ENCODE results near the gene SLC16A10.

DNA sequence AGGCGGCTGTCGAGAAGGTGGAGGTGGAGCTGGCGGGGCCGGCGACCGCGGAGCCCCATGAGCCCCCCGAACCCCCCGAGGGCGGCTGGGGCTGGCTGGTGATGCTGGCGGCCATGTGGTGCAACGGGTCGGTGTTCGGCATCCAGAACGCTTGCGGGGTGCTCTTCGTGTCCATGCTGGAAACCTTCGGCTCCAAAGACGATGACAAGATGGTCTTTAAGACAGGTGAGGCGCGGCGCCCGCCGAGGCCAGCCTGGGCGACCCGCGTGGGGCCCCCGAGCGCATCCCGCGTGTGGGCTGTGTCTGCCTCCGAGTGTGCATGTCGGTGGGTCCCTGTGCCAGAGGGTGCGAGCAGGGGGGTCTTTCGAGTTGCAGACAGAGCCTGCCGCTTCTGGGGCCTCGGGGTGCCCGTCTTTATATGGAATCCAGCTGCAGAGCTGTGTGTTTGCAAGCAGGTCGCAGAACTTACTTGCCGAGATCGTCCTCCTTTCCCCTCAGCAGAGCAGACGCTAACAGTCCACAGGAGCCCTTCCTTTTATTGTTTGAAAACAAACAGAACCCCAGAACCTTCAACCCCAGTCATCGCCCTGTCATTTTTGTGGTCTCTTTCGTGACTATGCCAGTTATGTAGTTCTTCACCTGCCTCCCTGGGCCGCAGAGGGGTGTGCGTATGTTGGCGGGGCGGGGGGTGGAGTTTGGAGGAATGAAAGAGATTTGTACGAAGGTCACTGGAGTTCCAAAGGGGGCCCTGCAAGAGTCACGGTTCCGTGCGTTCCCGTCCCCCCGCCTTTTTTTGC lies 766 bp downstream of the SLC16A10 start:
- TF ChIP-seq, protein P1, sequence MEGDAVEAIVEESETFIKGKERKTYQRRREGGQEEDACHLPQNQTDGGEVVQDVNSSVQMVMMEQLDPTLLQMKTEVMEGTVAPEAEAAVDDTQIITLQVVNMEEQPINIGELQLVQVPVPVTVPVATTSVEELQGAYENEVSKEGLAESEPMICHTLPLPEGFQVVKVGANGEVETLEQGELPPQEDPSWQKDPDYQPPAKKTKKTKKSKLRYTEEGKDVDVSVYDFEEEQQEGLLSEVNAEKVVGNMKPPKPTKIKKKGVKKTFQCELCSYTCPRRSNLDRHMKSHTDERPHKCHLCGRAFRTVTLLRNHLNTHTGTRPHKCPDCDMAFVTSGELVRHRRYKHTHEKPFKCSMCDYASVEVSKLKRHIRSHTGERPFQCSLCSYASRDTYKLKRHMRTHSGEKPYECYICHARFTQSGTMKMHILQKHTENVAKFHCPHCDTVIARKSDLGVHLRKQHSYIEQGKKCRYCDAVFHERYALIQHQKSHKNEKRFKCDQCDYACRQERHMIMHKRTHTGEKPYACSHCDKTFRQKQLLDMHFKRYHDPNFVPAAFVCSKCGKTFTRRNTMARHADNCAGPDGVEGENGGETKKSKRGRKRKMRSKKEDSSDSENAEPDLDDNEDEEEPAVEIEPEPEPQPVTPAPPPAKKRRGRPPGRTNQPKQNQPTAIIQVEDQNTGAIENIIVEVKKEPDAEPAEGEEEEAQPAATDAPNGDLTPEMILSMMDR (IDR thresholded peaks at IDR 0.05), result no peak
- no peak for TF ChIP-seq POLR2A (IDR thresholded peaks at IDR 0.05)

Data from Peyer's patch (tissue), 4 donors.